ENCODE data around the gene PHLDB1. TPM values are rescaled to one million over a fixed set of nuclear protein-coding genes. Genes with fewer than 3 reads are reported as not detected.

Gene PHLDB1
- total and polyA plus RNA-seq, 11 donors, result 86.0 to 129 (median 113) TPM

GRCh38 chr11:118689503-118689851, 82.1 kb downstream of the PHLDB1 start:
- no peak for TF ChIP-seq CTCF (IDR thresholded peaks at IDR 0.05)
- no peak for TF ChIP-seq POLR2A (IDR thresholded peaks at IDR 0.05)
- peak in 1 of 5 donors; percentile 24 for DNase-seq
- Histone ChIP-seq H3K4me1 (peaks cover 0 to 30% (median 8%) of the 10 kb centered on the region in 12 donors), H3K27ac (peak overlapping the region in 10 of 12 donors; percentile 54 to 82 (median 75)), H3K9me3 (no peaks in the 10 kb centered on the region), H3K36me3 (no peaks in the 10 kb centered on the region), H3K4me3 (peak overlapping the region in 11 of 12 donors; percentile 28 to 56 (median 51)), H3K27me3 (no peaks in the 10 kb centered on the region)
- intact Hi-C loops (cut with DNase I), result loop anchor here in 3 of 10 donors (2.0 to 5.0 kb wide), 3 partner anchors 103 to 268 kb away; partner anchors contain the start of genes DDX6 (in 1 of the 3) and UPK2 (in 1 of the 3)
- WGBS, 4 donors, result 17 to 25% (median 19%) methylated on average over 5 to 9 of the region's 9 CpGs
- peak in 2 of 4 donors; percentile 6 to 21 for ATAC-seq

GRCh38 chr11:118689852-118690552, 82.6 kb downstream of the PHLDB1 start:
- peak; percentile 88 to 97 (median 95) for DNase-seq
- Histone ChIP-seq H3K4me1 (peaks cover 0 to 30% (median 8%) of the 10 kb centered on the region in 12 donors), H3K4me3 (peak overlapping the region in 11 of 12 donors; percentile 28 to 56 (median 51)), H3K36me3 (no peaks in the 10 kb centered on the region), H3K27me3 (no peaks in the 10 kb centered on the region), H3K27ac (peak overlapping the region in 11 of 12 donors; percentile 54 to 82 (median 74)), H3K9me3 (no peaks in the 10 kb centered on the region)
- intact Hi-C loops (cut with DNase I), result loop anchor here (1.0 to 10.0 kb wide), 12 partner anchors 75 to 267 kb away; partner anchors contain the start of genes UPK2 (in 9 of the 10) and DDX6 (in 4 of the 10)
- 5 to 10% (median 7%) methylated on average over 16 to 30 of the region's 30 CpGs for whole genome bisulfite sequencing, 4 donors
- TF ChIP-seq CTCF (IDR thresholded peaks at IDR 0.05) (peak; percentile 65 to 91 (median 86)), POLR2A (IDR thresholded peaks at IDR 0.05) (no peak)
- ATAC-seq, result peak; percentile 95 to 97 (median 96)

GRCh38 chr11:118690553-118691304, 83.3 kb downstream of the PHLDB1 start:
- no peak for ATAC-seq
- WGBS, 4 donors, result 76 to 85% (median 83%) methylated on average over 15 of the region's 15 CpGs

More at GRCh38 chr11:118690553-118691304, 83.3 kb downstream of the PHLDB1 start:
- intact Hi-C loops (cut with DNase I), result loop anchor here (1.0 to 10.0 kb wide), 10 partner anchors 74 to 267 kb away; partner anchors contain the start of genes UPK2 (in 8 of the 10) and DDX6 (in 3 of the 10)
- Histone ChIP-seq H3K27ac (peak overlapping the region in 10 of 12 donors; percentile 9 to 82 (median 75)), H3K9me3 (no peaks in the 10 kb centered on the region), H3K4me1 (peaks cover 0 to 30% (median 8%) of the 10 kb centered on the region in 12 donors), H3K27me3 (no peaks in the 10 kb centered on the region), H3K4me3 (peak overlapping the region in 11 of 12 donors; percentile 28 to 56 (median 51)), H3K36me3 (no peaks in the 10 kb centered on the region)
- TF ChIP-seq CTCF (IDR thresholded peaks at IDR 0.05) (no peak), POLR2A (IDR thresholded peaks at IDR 0.05) (no peak)
- DNase-seq, result no peak

Measured in heart left ventricle (tissue), 16 donors.